GM12891 (cell line): ENCODE results near the gene SRRM2.

ENCODE experiments used
- POLR2A ChIP-seq: IDR thresholded peaks from 2 replicates; pipeline ENCODE4 v1.6.1; 2011; ENCODE audit warnings: low read depth, low read length, control low read depth
- POLR2AphosphoS5 ChIP-seq: IDR thresholded peaks from 2 replicates; pipeline ENCODE4 v1.6.1; 2011; ENCODE audit warnings: low read depth, low read length, control low read depth

- TF ChIP-seq POLR2A = no peak
- TF ChIP-seq POLR2AphosphoS5 = no peak
These were observed 35.5 kb upstream of the SRRM2 start for GRCh38 chr16:2716948-2717347.
